MM.1S (cell line): ENCODE measurements around the gene SLC9A3.

ENCODE experiments used
- DNase-seq: peaks from one replicate; pipeline ENCODE4 v3.0.0-alpha.2; 2015
- H2AFZ ChIP-seq: fragments of 300-600 bp; sonication (generic); 2 replicates; pipeline ENCODE4 v1.6.0; 2016; ENCODE audit warnings: antibody characterized with exemption, low read length
- H3F3A ChIP-seq: fragments of 300-600 bp; sonication (generic); 2 replicates; pipeline ENCODE4 v1.6.1; 2016; ENCODE audit warnings: mild to moderate bottlenecking, antibody characterized with exemption, low read length, moderate library complexity, mixed read lengths; ENCODE audit not compliant: insufficient read depth
- H3K27ac ChIP-seq: fragments of 300-600 bp; sonication (generic); 2 replicates; pipeline ENCODE4 v1.5.1; 2016; ENCODE audit warnings: mild to moderate bottlenecking, low read length
- H3K27me3 ChIP-seq: fragments of 300-600 bp; sonication (generic); replicated peaks from 2 replicates; pipeline ENCODE4 v1.6.0; 2016; ENCODE audit warnings: low read length; ENCODE audit not compliant: insufficient read depth
- H3K36me3 ChIP-seq: fragments of 300-600 bp; sonication (generic); replicated peaks from 2 replicates; pipeline ENCODE4 v1.6.1; 2016; ENCODE audit warnings: mild to moderate bottlenecking, low read length, mixed read lengths; ENCODE audit not compliant: insufficient read depth
- H3K4me1 ChIP-seq: fragments of 300-600 bp; sonication (generic); 2 replicates; pipeline ENCODE4 v1.6.1; 2016; ENCODE audit warnings: low read length, mixed read lengths
- H3K4me2 ChIP-seq: fragments of 300-600 bp; sonication (generic); 2 replicates; pipeline ENCODE4 v1.6.0; 2016; ENCODE audit warnings: low read depth, low read length
- H3K4me3 ChIP-seq: fragments of 300-600 bp; sonication (generic); 2 replicates; pipeline ENCODE4 v1.5.1; 2016; ENCODE audit warnings: low read length, mixed read lengths
- H3K79me2 ChIP-seq: fragments of 300-600 bp; sonication (generic); 2 replicates; pipeline ENCODE4 v1.6.1; 2016; ENCODE audit warnings: mixed run types, low read length, mixed read lengths
- H3K9ac ChIP-seq: fragments of 300-600 bp; sonication (generic); 2 replicates; pipeline ENCODE4 v1.6.1; 2016; ENCODE audit warnings: low read length, mixed read lengths
- H3K9me2 ChIP-seq: fragments of 300-600 bp; sonication (generic); replicated peaks from 2 replicates; pipeline ENCODE4 v1.6.1; 2016; ENCODE audit warnings: mild to moderate bottlenecking, low read length, mixed read lengths; ENCODE audit not compliant: insufficient read depth
- H3K9me3 ChIP-seq: fragments of 300-600 bp; sonication (generic); replicated peaks from 2 replicates; pipeline ENCODE4 v1.6.1; 2016; ENCODE audit warnings: mild to moderate bottlenecking, low read length, mixed read lengths; ENCODE audit not compliant: insufficient read depth
- H4K20me1 ChIP-seq: fragments of 300-600 bp; sonication (generic); 2 replicates; pipeline ENCODE4 v1.6.1; 2016; ENCODE audit warnings: mild to moderate bottlenecking, low read length, moderate library complexity, mixed read lengths; ENCODE audit not compliant: insufficient read depth
- EZH2 ChIP-seq: fragments of 300-600 bp; sonication (generic); optimal IDR thresholded peaks from 2 replicates; pipeline ENCODE3; 2017; ENCODE audit warnings: low read depth, mild to moderate bottlenecking, antibody characterized with exemption, low read length, mixed read lengths
- EZH2phosphoT487 ChIP-seq: fragments of 300-600 bp; sonication (generic); IDR thresholded peaks from 2 replicates; pipeline ENCODE4 v1.6.1; 2018; ENCODE audit warnings: antibody characterized with exemption, low read length
- TF ChIP-seq, protein P1 (sequence below): fragments of 300-600 bp; sonication (generic); IDR thresholded peaks from 2 replicates; pipeline ENCODE4 v1.5.1; 2016; ENCODE audit warnings: antibody characterized with exemption, low read length, mixed read lengths

SLC9A3 gene

DNA sequence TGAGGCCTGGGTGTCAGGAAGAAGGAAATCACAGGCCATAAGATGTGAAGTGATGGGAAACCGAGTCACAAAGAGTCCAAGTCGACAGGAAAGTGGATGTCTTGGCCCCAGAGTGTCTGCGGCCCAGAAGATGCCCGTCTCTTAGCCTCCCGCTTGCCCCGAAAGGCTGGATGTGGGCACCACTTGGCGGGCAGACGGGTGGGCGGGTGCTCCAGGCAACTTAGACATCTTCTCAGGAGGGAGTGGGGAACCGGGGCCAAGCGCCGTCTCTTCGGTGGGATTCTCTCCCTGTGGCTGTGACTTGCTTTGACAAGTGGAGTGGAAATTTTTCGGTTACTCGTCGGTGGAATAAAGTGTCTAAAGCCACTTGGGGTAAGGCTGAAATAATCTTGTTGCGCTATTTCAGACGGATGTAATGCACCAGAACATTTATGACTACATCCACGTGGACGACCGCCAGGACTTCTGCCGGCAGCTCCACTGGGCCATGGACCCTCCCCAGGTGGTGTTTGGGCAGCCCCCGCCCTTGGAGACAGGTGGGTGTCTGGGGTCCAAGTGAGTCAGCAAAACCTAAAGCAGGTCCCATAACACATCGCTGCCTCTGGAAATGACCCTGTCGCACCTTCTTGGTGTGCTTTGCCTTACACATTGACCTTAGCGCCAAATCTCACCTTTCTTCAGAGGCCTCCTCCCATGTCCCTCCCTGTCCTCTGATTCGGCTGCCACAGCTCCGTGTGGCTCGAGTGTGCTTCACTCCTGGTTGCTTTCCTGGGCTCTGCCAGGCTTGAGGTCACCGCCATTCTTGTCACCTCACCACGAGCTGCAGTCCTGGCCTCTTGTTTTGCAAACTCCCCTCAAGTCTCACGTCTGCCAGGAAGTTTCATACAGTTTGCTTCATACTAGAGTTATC, 101.7 kb downstream of the SLC9A3 start:
- no peak overlapping the region for H3K9ac ChIP-seq
- no peaks in the 10 kb centered on the region for H3K79me2 ChIP-seq
- peaks cover 9% of the 10 kb centered on the region for H3K4me1 ChIP-seq
- 0 out of 2 replicates have a peak, but pooled peaks cover 3% of the 10 kb centered on the region for H3F3A ChIP-seq
- H3K27me3 ChIP-seq, result no peaks in the 10 kb centered on the region
- H4K20me1 ChIP-seq, result no peaks in the 10 kb centered on the region
- no peak for DNase-seq
- TF ChIP-seq EZH2, result no peak
- H2AFZ ChIP-seq, result no peak overlapping the region
- H3K36me3 ChIP-seq, result no peaks in the 10 kb centered on the region
- H3K27ac ChIP-seq, result no peak overlapping the region
- no peaks in the 10 kb centered on the region for H3K9me2 ChIP-seq
- no peak overlapping the region for H3K4me3 ChIP-seq
- no peak overlapping the region for H3K4me2 ChIP-seq
- H3K9me3 ChIP-seq, result no peaks in the 10 kb centered on the region

DNA sequence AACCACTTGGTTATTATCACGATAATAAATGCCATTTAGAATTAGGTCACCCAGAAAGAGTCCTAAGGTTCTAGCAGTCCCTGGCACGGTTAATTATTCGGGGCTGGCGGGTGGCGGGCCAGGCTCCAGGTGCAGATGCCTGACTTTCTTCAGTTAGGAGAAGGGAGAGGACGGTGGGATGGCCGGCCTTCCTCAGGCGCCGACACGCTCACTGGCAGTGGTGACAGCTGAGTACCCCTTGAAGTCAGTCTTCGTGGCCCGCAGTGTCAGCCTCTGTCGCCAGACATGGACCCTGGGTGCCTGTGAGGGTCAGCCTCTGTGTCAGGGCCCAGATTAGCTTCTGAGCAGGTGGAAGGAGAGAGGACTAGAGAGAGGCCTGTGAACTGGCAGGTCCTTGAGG, 102.3 kb downstream of the SLC9A3 start:
- Histone ChIP-seq H3K27me3 (no peaks in the 10 kb centered on the region), H3K4me1 (peaks cover 9% of the 10 kb centered on the region), H3K36me3 (no peaks in the 10 kb centered on the region), H3K9me3 (no peaks in the 10 kb centered on the region), H2AFZ (no peak overlapping the region), H3K27ac (no peak overlapping the region), H3F3A (0 out of 2 replicates have a peak, but pooled peaks cover 3% of the 10 kb centered on the region), H3K4me3 (no peak overlapping the region), H3K79me2 (no peaks in the 10 kb centered on the region), H3K4me2 (no peak overlapping the region), H4K20me1 (no peaks in the 10 kb centered on the region), H3K9me2 (no peaks in the 10 kb centered on the region), H3K9ac (no peak overlapping the region)
- TF ChIP-seq EZH2phosphoT487, result no peak
- no peak for TF ChIP-seq EZH2
- TF ChIP-seq, protein P1, sequence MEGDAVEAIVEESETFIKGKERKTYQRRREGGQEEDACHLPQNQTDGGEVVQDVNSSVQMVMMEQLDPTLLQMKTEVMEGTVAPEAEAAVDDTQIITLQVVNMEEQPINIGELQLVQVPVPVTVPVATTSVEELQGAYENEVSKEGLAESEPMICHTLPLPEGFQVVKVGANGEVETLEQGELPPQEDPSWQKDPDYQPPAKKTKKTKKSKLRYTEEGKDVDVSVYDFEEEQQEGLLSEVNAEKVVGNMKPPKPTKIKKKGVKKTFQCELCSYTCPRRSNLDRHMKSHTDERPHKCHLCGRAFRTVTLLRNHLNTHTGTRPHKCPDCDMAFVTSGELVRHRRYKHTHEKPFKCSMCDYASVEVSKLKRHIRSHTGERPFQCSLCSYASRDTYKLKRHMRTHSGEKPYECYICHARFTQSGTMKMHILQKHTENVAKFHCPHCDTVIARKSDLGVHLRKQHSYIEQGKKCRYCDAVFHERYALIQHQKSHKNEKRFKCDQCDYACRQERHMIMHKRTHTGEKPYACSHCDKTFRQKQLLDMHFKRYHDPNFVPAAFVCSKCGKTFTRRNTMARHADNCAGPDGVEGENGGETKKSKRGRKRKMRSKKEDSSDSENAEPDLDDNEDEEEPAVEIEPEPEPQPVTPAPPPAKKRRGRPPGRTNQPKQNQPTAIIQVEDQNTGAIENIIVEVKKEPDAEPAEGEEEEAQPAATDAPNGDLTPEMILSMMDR, result no peak
- DNase-seq, result no peak

DNA sequence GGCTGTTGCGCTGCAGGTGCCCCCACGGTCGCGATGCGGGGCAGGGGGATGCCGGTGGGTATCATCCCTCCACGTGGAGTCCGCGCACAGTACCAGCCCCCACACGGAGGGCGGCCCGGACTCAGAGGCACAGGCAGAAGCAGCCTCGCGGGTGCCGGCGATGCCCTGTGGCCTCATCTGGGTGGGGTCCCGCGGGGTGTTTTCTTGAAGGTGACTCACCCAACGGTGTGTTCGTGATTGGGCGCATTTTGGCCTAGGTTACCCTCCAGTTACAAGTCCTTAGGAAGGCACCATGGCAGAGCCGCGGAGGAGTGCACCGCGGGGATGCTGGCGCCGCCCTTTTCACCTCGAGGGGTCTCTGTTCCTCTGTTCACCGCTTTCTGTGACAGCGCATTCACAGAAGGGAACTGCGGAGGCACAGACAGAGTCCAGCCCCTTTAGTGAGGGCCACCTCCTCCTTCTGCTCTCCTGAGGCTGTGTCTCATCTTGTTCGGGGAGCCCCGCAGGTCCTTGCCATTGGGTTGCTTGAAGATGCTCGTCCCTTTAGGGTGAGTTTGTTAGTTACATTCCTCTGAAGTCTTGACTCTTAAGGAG, 102.9 kb downstream of the SLC9A3 start:
- H3K4me2 ChIP-seq, result no peak overlapping the region
- no peaks in the 10 kb centered on the region for H3K9me2 ChIP-seq
- H3K4me3 ChIP-seq, result no peak overlapping the region
- no peaks in the 10 kb centered on the region for H3K27me3 ChIP-seq
- no peak for DNase-seq
- no peak overlapping the region for H3K9ac ChIP-seq
- H2AFZ ChIP-seq, result no peak overlapping the region
- H3K27ac ChIP-seq, result no peak overlapping the region
- no peaks in the 10 kb centered on the region for H3K79me2 ChIP-seq
- H3F3A ChIP-seq, result 0 out of 2 replicates have a peak, but pooled peaks cover 3% of the 10 kb centered on the region
- H3K36me3 ChIP-seq, result no peaks in the 10 kb centered on the region
- peaks cover 9% of the 10 kb centered on the region for H3K4me1 ChIP-seq
- no peaks in the 10 kb centered on the region for H4K20me1 ChIP-seq
- H3K9me3 ChIP-seq, result no peaks in the 10 kb centered on the region
- TF ChIP-seq EZH2 (no peak), EZH2phosphoT487 (no peak)
- TF ChIP-seq, protein P1, result no peak
